Omental fat pad (tissue), 4 donors: ENCODE measurements around the gene CABP2. TPM values are rescaled to one million over a fixed set of nuclear protein-coding genes. Genes with fewer than 3 reads are reported as not detected.

Source experiments
- ATAC-seq: fragments of 150-250 bp; one replicate; pipeline ENCODE4 v1.9.1; 2016; ENCODE audit warnings: mild to moderate bottlenecking, moderate library complexity; ENCODE audit not compliant: low FRiP score
- DNase-seq: peaks from one replicate; pipeline ENCODE4 v3.0.0-alpha.2; 2019; ENCODE audit warnings: low spot score
- total RNA-seq, 4 donors: library from RNA; depleted of rRNA; stranded (reverse); fragments of >200 nt; gene quantifications; one replicate each; pipeline ENCODE4 v1.1.0, GENCODE V29; 2016
- TF ChIP-seq, protein P1 (sequence below), 3 donors: fragments of 450-650 bp; IDR thresholded peaks; one replicate each; pipeline ENCODE4 v1.5.1; 2016 to 2017; ENCODE audit warnings: antibody characterized with exemption in 3 of 3, mild to moderate bottlenecking in 3 of 3, moderate library complexity in 2 of 3

CABP2 gene
- total RNA-seq, 4 donors from 2014 or later = not detected

DNA sequence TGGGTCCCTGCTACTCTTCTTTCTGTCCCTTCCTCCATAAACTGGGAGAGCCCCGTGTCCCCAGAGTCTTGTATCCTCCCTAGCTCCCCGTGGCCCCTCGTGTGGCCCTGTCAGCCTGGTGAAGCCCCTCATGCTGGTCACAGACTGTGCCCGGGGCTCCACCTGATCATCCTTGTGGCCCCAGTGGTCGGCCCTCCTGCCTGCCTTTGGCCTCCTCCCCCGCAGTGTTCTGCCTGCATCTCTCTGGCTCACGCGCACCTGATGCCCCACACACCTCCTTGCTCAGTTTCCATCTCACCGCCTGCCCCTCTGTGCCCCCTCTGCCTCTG lies 1.2 kb upstream of the CABP2 start:
- DNase-seq (no peak), ATAC-seq (no peak)
- TF ChIP-seq, protein P1, sequence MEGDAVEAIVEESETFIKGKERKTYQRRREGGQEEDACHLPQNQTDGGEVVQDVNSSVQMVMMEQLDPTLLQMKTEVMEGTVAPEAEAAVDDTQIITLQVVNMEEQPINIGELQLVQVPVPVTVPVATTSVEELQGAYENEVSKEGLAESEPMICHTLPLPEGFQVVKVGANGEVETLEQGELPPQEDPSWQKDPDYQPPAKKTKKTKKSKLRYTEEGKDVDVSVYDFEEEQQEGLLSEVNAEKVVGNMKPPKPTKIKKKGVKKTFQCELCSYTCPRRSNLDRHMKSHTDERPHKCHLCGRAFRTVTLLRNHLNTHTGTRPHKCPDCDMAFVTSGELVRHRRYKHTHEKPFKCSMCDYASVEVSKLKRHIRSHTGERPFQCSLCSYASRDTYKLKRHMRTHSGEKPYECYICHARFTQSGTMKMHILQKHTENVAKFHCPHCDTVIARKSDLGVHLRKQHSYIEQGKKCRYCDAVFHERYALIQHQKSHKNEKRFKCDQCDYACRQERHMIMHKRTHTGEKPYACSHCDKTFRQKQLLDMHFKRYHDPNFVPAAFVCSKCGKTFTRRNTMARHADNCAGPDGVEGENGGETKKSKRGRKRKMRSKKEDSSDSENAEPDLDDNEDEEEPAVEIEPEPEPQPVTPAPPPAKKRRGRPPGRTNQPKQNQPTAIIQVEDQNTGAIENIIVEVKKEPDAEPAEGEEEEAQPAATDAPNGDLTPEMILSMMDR (IDR thresholded peaks at IDR 0.05) = no peak

DNA sequence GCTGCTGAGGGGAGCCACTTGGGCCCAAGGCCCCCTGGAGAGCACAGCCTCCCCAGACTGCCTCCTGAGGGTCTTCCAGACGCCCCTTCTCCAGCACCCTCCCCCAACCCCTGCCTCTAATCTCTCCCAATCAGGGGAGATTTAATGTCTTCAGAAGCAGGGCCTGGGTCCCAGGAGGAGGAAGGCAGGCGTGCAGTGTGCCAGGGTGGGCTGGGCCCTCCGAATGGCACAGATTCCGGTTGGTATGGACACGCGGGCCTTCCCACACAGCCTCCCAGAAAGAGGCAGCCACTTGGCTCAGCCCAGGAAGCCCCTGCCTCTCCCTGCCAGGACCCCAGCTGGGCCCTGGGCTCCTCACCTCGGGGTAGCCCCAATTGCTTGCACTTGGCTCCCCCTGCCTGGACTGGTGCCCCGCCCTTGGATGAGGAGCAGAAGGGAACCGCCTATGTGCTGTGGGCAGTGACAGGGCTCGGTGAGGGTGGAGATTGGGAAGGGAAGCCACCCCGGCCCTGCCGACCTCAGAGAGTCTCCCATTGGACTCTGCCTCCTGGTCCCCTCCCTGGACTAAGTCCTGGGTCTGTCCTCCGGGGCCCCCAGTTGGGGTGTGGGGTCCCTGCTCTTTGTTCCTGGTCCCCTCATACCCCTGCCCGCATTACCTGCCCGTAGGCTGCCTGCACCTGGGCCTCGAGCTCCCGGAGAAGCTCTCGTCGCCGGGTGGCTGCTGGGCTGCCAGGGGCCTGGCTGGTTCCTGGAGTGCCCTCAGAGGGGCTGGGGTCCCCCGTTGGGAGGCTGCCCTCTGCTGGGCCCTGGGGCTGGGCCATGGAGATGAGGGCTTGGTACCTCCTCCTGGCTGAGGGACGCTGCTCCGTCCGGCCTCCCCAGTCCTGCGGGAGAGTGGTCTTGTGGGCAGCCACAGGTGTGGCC lies 572 bp upstream of the CABP2 start:
- TF ChIP-seq, protein P1 (IDR thresholded peaks at IDR 0.05) = no peak
- ATAC-seq (no peak), DNase-seq (no peak)

DNA sequence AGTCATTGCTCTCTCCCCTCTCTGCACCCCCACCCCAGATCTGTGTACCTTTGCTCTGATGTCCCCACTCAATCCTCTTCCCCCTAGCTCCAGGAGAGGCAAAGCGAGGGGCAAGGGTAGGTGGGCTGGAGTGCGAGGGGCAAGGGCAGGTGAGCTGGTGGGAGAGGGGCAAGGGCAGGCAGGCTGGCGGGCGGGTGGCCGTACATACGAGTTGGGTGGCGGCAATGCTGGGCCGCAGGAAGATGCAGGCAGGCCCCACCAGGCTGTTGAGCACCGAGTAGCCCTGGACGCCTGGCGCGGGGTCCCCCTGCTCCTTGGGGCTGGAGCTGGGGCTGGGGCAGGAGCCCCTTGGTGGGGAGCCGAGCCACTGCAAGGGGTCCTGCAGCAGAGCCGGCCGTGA lies 908 bp downstream of the CABP2 start:
- no peak for DNase-seq
- ATAC-seq = no peak
- TF ChIP-seq, protein P1 (IDR thresholded peaks at IDR 0.05) = no peak

DNA sequence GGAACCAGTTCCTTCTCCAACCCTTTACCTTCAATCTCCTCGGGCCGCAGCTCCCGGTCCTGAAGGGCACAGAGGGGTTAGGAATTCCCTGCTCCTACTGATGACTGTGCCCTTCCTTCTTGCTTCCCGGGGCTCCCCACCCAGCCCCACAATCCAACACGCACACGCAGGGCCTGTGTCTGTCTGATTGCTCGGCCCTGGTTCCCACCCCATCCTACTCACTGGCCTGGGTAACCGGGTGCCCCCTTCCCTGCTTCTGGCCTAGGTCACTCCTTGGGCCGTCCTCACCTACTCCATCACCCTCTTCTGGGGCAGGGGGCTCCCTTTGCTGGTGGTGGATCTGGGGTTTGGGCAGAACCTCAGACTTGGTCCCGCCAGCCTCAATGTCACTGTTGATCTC lies 1.3 kb downstream of the CABP2 start:
- no peak for ATAC-seq
- DNase-seq = no peak
- TF ChIP-seq, protein P1 (IDR thresholded peaks at IDR 0.05) = no peak

DNA sequence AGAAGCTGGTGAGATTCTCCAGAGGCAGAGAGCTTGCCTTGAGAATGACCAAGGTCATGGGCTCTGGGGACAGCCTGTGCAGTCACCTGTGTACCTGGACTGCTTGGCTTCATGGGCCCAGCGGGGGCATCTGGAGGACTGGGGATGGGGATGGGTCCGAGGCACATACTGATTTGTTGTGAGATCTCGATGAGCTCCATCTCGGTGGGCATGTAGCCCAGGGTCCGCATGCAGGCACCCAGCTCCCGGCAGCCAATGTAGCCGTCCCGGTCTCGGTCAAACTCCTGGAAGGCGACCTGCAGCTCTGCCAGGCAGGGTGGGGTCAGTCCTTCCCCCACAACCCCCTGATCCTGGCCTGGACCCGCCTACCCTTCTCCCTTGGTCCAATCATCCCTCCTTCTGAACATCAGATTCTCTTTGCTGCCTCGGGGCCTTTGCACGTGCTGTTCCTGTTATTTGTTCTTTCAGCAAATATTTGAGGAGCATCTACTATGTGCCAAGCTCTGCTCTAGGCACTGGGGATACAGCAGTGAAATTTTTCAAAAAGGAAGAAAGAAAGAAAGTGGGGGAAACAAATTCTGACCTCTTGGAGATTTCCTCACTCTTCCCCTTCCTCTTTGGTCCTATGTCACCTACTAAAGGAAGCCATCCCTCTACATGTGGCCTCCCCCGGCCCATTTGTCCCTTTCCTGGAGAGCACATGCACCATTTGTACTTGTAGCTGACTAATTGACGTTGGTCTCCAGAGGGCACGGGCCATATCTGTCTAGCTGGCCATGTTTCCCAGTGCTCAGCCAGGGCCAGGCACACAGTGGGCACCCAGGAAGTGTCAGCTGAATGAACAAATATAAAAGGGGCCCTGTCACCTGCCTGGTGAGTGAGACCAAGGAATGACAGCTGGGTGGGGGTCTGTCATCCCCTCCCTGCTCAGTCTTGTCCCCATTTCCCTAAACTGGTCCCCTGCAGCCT lies 2.1 kb downstream of the CABP2 start:
- TF ChIP-seq, protein P1 (IDR thresholded peaks at IDR 0.05) = no peak
- ATAC-seq (no peak), DNase-seq (no peak)

DNA sequence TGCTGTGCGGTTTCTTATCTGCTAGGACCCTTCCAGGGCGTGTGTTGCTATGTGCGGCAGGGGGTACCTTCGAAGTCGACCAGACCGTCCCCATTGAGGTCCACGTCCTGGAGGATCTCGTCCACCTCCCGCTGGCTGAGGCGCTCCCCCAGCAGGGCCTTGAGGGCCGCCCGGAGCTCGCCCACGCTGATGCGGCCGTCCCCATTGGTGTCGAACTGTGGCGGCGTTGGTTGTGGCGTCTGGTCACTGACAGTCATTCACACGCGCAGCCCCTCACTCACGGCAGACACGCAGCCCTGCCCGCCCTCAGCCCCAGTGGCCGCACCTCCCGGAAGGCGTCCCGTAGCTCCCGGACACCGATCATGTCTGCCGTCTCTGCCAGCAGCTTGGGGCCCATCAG lies 3.5 kb downstream of the CABP2 start:
- DNase-seq = no peak
- no peak for ATAC-seq
- TF ChIP-seq, protein P1 (IDR thresholded peaks at IDR 0.05) = no peak
